HepG2 (cell line): ENCODE measurements around the gene RPP21. TPM values are rescaled to one million over a fixed set of nuclear protein-coding genes. Genes with fewer than 3 reads are reported as not detected.
A peak's percentile ranks its signal among the peaks of the same experiment; 100 is the strongest.

ENCODE experiments used
- CEBPG ChIP-seq: IDR thresholded peaks from 2 replicates; pipeline ENCODE4 v1.6.1; 2016
- EP300 ChIP-seq, 3 experiments: sonication (generic) in 1 of 3; formaldehyde crosslinking in 1 of 3; IDR thresholded peaks; 2 replicates each; pipeline versions ENCODE4 v1.5.1 to v1.6.1; 2011 to 2020; ENCODE audit warnings: low read depth in 2 of 3, low read length in 2 of 3, borderline replicate concordance in 1 of 3, improper control_type of control experiment in 1 of 3, mild to moderate bottlenecking in 1 of 3, missing genetic modification reagents in 1 of 3, moderate library complexity in 1 of 3
- KLF16 ChIP-seq, 2 experiments: sonication (generic) in 1 of 2; formaldehyde crosslinking in 1 of 2; IDR thresholded peaks; 2 replicates each; pipeline versions ENCODE4 v1.6.1 to v1.8.0; 2016 to 2023; ENCODE audit warnings: missing genetic modification reagents in 2 of 2, missing compliant biosample characterization in 1 of 2
- KLF9 ChIP-seq: IDR thresholded peaks from 2 replicates; pipeline ENCODE4 v1.6.1; 2016; ENCODE audit warnings: low read depth
- MBNL3 ChIP-seq: fragments of 250-450 bp; sonication (Bioruptor Pico); conservative IDR thresholded peaks from 2 replicates; pipeline ENCODE4 v1.8.0; 2022; ENCODE audit warnings: mild to moderate bottlenecking, inconsistent platforms
- NBN ChIP-seq: fragments of 450-650 bp; conservative IDR thresholded peaks from 2 replicates; pipeline ENCODE4 v1.6.1; 2017
- NFKBIZ ChIP-seq: IDR thresholded peaks from 2 replicates; pipeline ENCODE4 v1.6.1; 2018; ENCODE audit warnings: missing genetic modification reagents, missing compliant biosample characterization
- RAD21 ChIP-seq: fragments of 450-650 bp; formaldehyde crosslinking; IDR thresholded peaks from 2 replicates; pipeline ENCODE4 v1.5.0; 2020; ENCODE audit warnings: mild to moderate bottlenecking
- TAF15 ChIP-seq: fragments of 200-400 bp; formaldehyde crosslinking; IDR thresholded peaks from one replicate; pipeline ENCODE4 v1.6.1; 2018; ENCODE audit warnings: mild to moderate bottlenecking, low read depth, low read length; ENCODE audit not compliant: poor library complexity, severe bottlenecking
- TARDBP ChIP-seq: sonication (generic); formaldehyde crosslinking; IDR thresholded peaks from 2 replicates; pipeline ENCODE4 v1.8.0; 2022; ENCODE audit warnings: mild to moderate bottlenecking, missing genetic modification reagents
- TBL1XR1 ChIP-seq: fragments of 150-350 bp; IDR thresholded peaks from 2 replicates; pipeline ENCODE4 v1.6.1; 2014; ENCODE audit warnings: borderline replicate concordance, low read length; ENCODE audit not compliant: partially characterized antibody
- TMF1 ChIP-seq: sonication (generic); formaldehyde crosslinking; IDR thresholded peaks from 2 replicates; pipeline ENCODE4 v1.8.1; 2022; ENCODE audit warnings: low read depth, missing genetic modification reagents
- ZBTB2 ChIP-seq: sonication (generic); formaldehyde crosslinking; IDR thresholded peaks from 2 replicates; pipeline ENCODE4 v1.8.0; 2022; ENCODE audit warnings: low read depth, missing genetic modification reagents
- ZNF20 ChIP-seq: sonication (generic); formaldehyde crosslinking; IDR thresholded peaks from 2 replicates; pipeline ENCODE4 v1.4.0; 2020; ENCODE audit warnings: mild to moderate bottlenecking, moderate library complexity, missing genetic modification reagents
- ZNF33A ChIP-seq: sonication (generic); formaldehyde crosslinking; IDR thresholded peaks from 2 replicates; pipeline ENCODE4 v1.5.1; 2020; ENCODE audit warnings: missing genetic modification reagents, mild to moderate bottlenecking, moderate library complexity, borderline replicate concordance
- ZNF510 ChIP-seq: sonication (generic); formaldehyde crosslinking; IDR thresholded peaks from 2 replicates; pipeline ENCODE4 v1.4.0; 2020; ENCODE audit warnings: low read depth, mild to moderate bottlenecking, missing genetic modification reagents
- ZNF556 ChIP-seq: sonication (generic); formaldehyde crosslinking; IDR thresholded peaks from 2 replicates; pipeline ENCODE4 v1.4.0; 2020; ENCODE audit warnings: mild to moderate bottlenecking, missing genetic modification reagents, borderline replicate concordance
- ZNF564 ChIP-seq: sonication (generic); formaldehyde crosslinking; IDR thresholded peaks from 2 replicates; pipeline ENCODE4 v1.8.1; 2023; ENCODE audit warnings: mild to moderate bottlenecking, missing genetic modification reagents
- ZNF619 ChIP-seq: sonication (generic); formaldehyde crosslinking; IDR thresholded peaks from 2 replicates; pipeline ENCODE4 v1.4.0; 2020; ENCODE audit warnings: mild to moderate bottlenecking, missing genetic modification reagents
- ZNF644 ChIP-seq: IDR thresholded peaks from 2 replicates; pipeline ENCODE4 v1.6.1; 2016; ENCODE audit warnings: low read depth
- ZNF709 ChIP-seq: sonication (generic); formaldehyde crosslinking; IDR thresholded peaks from 2 replicates; pipeline ENCODE4 v1.5.0; 2020; ENCODE audit warnings: mild to moderate bottlenecking, missing genetic modification reagents
- ZNF788 ChIP-seq: sonication (generic); formaldehyde crosslinking; IDR thresholded peaks from 2 replicates; pipeline ENCODE4 v1.5.0; 2020; ENCODE audit warnings: mild to moderate bottlenecking, missing genetic modification reagents, borderline replicate concordance
- polyA plus RNA-seq, 8 experiments: library from polyadenylated mRNA; depleted of rRNA in 3 of 8; stranded (reverse) in 7 of 8; unstranded in 1 of 8; fragments of >200 nt; fragmentation: Illumina TruSeq in 4 of 8; extraction: Trizol in 4 of 8; gene quantifications; 2 replicates each; pipeline versions ENCODE4 v1.2.1 to v1.2.3, GENCODE V29; 2011 to 2016; ENCODE audit warnings: low read depth in 4 of 8, missing spikeins in 1 of 8, mixed read lengths in 1 of 8; ENCODE audit not compliant: insufficient read depth in 1 of 8
- total RNA-seq, 5 experiments: library from RNA; depleted of rRNA; stranded (reverse); fragments of >200 nt; fragmentation: Illumina TruSeq; extraction: Trizol; gene quantifications; 2 replicates each; pipeline ENCODE4 v1.2.3, GENCODE V29; 2016; ENCODE audit warnings: low read depth in 1 of 5
- TF ChIP-seq, protein P1 (sequence below): sonication (generic); formaldehyde crosslinking; IDR thresholded peaks from 2 replicates; pipeline ENCODE4 v1.5.1; 2020; ENCODE audit warnings: mild to moderate bottlenecking, moderate library complexity, missing genetic modification reagents
- TF ChIP-seq, protein P2 (sequence below): sonication (generic); formaldehyde crosslinking; IDR thresholded peaks from 2 replicates; pipeline ENCODE4 v1.4.0; 2020; ENCODE audit warnings: missing genetic modification reagents, borderline replicate concordance

RPP21 gene
- total and polyA plus RNA-seq, 2 of the 13 experiments (the other 11 are each of a cell fraction or from before 2014, with no cell fraction given): 53.1 to 72.3 TPM

- TF ChIP-seq TBL1XR1: no peak
- TF ChIP-seq KLF16 (CRISPR knock-in tag; IDR thresholded peaks at IDR 0.05): peak in 1 of 2 experiments; percentile 81; a peak in 2 of 4 replicates
- TF ChIP-seq ZBTB2 (CRISPR knock-in tag): no peak
- TF ChIP-seq CEBPG (CRISPR knock-in tag): no peak
- TF ChIP-seq ZNF709 (CRISPR knock-in tag): no peak
- TF ChIP-seq TARDBP (CRISPR knock-in tag): no peak
- no peak for TF ChIP-seq TMF1 (CRISPR knock-in tag)
- TF ChIP-seq ZNF564 (CRISPR knock-in tag): no peak
- no peak for TF ChIP-seq ZNF33A (CRISPR knock-in tag)
- TF ChIP-seq ZNF619 (CRISPR knock-in tag): no peak
- TF ChIP-seq NFKBIZ: peak; percentile 52; the same call in 1 of the 2 replicates
- no peak for TF ChIP-seq MBNL3 (CRISPR knock-in tag)
- TF ChIP-seq ZNF644 (CRISPR knock-in tag): peak; percentile 89
- no peak for TF ChIP-seq ZNF556
- TF ChIP-seq, protein P1, sequence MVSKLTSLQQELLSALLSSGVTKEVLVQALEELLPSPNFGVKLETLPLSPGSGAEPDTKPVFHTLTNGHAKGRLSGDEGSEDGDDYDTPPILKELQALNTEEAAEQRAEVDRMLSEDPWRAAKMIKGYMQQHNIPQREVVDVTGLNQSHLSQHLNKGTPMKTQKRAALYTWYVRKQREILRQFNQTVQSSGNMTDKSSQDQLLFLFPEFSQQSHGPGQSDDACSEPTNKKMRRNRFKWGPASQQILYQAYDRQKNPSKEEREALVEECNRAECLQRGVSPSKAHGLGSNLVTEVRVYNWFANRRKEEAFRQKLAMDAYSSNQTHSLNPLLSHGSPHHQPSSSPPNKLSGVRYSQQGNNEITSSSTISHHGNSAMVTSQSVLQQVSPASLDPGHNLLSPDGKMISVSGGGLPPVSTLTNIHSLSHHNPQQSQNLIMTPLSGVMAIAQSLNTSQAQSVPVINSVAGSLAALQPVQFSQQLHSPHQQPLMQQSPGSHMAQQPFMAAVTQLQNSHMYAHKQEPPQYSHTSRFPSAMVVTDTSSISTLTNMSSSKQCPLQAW (CRISPR knock-in tag): no peak
- no peak for TF ChIP-seq RAD21
- no peak for TF ChIP-seq TAF15
- no peak for TF ChIP-seq ZNF20 (CRISPR knock-in tag)
- TF ChIP-seq KLF9 (CRISPR knock-in tag): 0 out of 2 replicates have a peak, but pooled peaks have one; percentile 60
- TF ChIP-seq, protein P2, sequence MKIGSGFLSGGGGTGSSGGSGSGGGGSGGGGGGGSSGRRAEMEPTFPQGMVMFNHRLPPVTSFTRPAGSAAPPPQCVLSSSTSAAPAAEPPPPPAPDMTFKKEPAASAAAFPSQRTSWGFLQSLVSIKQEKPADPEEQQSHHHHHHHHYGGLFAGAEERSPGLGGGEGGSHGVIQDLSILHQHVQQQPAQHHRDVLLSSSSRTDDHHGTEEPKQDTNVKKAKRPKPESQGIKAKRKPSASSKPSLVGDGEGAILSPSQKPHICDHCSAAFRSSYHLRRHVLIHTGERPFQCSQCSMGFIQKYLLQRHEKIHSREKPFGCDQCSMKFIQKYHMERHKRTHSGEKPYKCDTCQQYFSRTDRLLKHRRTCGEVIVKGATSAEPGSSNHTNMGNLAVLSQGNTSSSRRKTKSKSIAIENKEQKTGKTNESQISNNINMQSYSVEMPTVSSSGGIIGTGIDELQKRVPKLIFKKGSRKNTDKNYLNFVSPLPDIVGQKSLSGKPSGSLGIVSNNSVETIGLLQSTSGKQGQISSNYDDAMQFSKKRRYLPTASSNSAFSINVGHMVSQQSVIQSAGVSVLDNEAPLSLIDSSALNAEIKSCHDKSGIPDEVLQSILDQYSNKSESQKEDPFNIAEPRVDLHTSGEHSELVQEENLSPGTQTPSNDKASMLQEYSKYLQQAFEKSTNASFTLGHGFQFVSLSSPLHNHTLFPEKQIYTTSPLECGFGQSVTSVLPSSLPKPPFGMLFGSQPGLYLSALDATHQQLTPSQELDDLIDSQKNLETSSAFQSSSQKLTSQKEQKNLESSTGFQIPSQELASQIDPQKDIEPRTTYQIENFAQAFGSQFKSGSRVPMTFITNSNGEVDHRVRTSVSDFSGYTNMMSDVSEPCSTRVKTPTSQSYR: 0 out of 2 replicates have a peak, but pooled peaks have one; percentile 56
- no peak for TF ChIP-seq NBN
- TF ChIP-seq EP300 (IDR thresholded peaks at IDR 0.05; ENCODE audit: low read depth in 2 of 2, low read length in 2 of 2): no peak
- TF ChIP-seq EP300 (CRISPR knock-in tag; IDR thresholded peaks at IDR 0.05; ENCODE audit: borderline replicate concordance): no peak
- no peak for TF ChIP-seq ZNF788 (CRISPR knock-in tag)
- no peak for TF ChIP-seq ZNF510 (CRISPR knock-in tag)
These were observed 33.5 kb downstream of the RPP21 start (continued) for GRCh38 chr6:30378290-30378937.
